B cell (primary cell): ENCODE results near the gene SSBP1. TPM values are rescaled to one million over a fixed set of nuclear protein-coding genes. Genes with fewer than 3 reads are reported as not detected.

Source experiments
- ATAC-seq: fragments of 200-7000 bp; cut with Tn5 transposase; one replicate; pipeline ENCODE4 v1.10.0; 2021; ENCODE audit warnings: low read depth, mild to moderate bottlenecking, moderate number of reproducible peaks, moderate library complexity
- CTCF ChIA-PET: fragments of 350-600 bp; sonication (Branson Sonifier 250); formaldehyde crosslinking; loops from one replicate; lab custom pipeline; 2021; ENCODE audit warnings: antibody characterized with exemption, inconsistent platforms; lab: Charles Lee
- POLR2A ChIA-PET: fragments of 350-600 bp; sonication (Branson Sonifier 250); formaldehyde crosslinking; loops from one replicate; lab custom pipeline; 2021; ENCODE audit warnings: antibody characterized with exemption; lab: Charles Lee
- DNase-seq: peaks from one replicate; pipeline ENCODE4 v3.0.0; 2013
- H2AFZ ChIP-seq: 2 replicates; pipeline ENCODE4 v1.6.1; 2012; ENCODE audit warnings: mild to moderate bottlenecking, low read depth, low read length; ENCODE audit not compliant: insufficient read depth, poor library complexity, severe bottlenecking
- H3K27ac ChIP-seq, 2 donors: 1 replicate in 1 of 2; 2 replicates in 1 of 2; pipeline ENCODE4 v1.5.1; 2012 to 2013; ENCODE audit warnings: low read length in 2 of 2, mild to moderate bottlenecking in 2 of 2, moderate library complexity in 1 of 2
- H3K27me3 ChIP-seq, 4 experiments: fragments of 200-600 bp in 1 of 4; sonication (generic) in 1 of 4; replicated peaks in 1 of 4; 1 replicate in 2 of 4; 2 replicates in 2 of 4; pipeline versions ENCODE4 v1.6.1 to v1.7.0; 2013 to 2016; ENCODE audit warnings: low read length in 3 of 4, mild to moderate bottlenecking in 2 of 4, mixed read lengths in 1 of 4, moderate library complexity in 1 of 4; ENCODE audit not compliant: insufficient read depth in 4 of 4, control insufficient read depth in 3 of 4; ENCODE audit errors: control extremely low read depth in 1 of 4
- H3K36me3 ChIP-seq, 2 experiments: replicated peaks in 1 of 2; 1 replicate in 1 of 2; 2 replicates in 1 of 2; pipeline versions ENCODE4 v1.6.1 to v1.7.1; 2013; ENCODE audit warnings: low read length in 1 of 2; ENCODE audit not compliant: insufficient read depth in 2 of 2, control insufficient read depth in 1 of 2; ENCODE audit errors: control extremely low read depth in 1 of 2, extremely low read depth in 1 of 2
- H3K4me1 ChIP-seq, 2 donors: fragments of 200-600 bp in 1 of 2; sonication (generic) in 1 of 2; 1 replicate in 1 of 2; 2 replicates in 1 of 2; pipeline versions ENCODE4 v1.5.1 to v1.6.1; 2013 to 2017; ENCODE audit warnings: low read length in 2 of 2; ENCODE audit not compliant: control insufficient read depth in 2 of 2, insufficient read depth in 2 of 2
- H3K4me2 ChIP-seq: replicated peaks from 2 replicates; pipeline ENCODE3; 2012; ENCODE audit warnings: mild to moderate bottlenecking, low read depth, low read length; ENCODE audit not compliant: poor library complexity, severe bottlenecking
- H3K4me3 ChIP-seq, 5 experiments: fragments of 200-600 bp in 1 of 5; sonication (generic) in 1 of 5; 1 replicate in 3 of 5; 2 replicates in 2 of 5; pipeline versions ENCODE4 v1.5.1 to v1.7.0; 2011 to 2016; ENCODE audit warnings: low read length in 4 of 5, mild to moderate bottlenecking in 4 of 5, low read depth in 2 of 5, control low read depth in 1 of 5, moderate library complexity in 1 of 5; ENCODE audit not compliant: insufficient read depth in 1 of 5; ENCODE audit errors: control extremely low read depth in 1 of 5, extremely low read depth in 1 of 5
- H3K79me2 ChIP-seq: fragments of 200-600 bp; sonication (generic); one replicate; pipeline ENCODE4 v1.6.0; 2016; ENCODE audit warnings: low read length; ENCODE audit not compliant: control insufficient read depth, insufficient read depth
- H3K9ac ChIP-seq: fragments of 200-600 bp; sonication (generic); 2 replicates; pipeline ENCODE4 v1.6.1; 2017; ENCODE audit warnings: mild to moderate bottlenecking, low read length, moderate library complexity
- H3K9me3 ChIP-seq, 3 donors: one replicate each; pipeline versions ENCODE4 v1.6.1 to v1.7.1; 2013; ENCODE audit warnings: low read length in 2 of 3; ENCODE audit not compliant: control insufficient read depth in 2 of 3, insufficient read depth in 1 of 3; ENCODE audit errors: control extremely low read depth in 1 of 3
- H4K20me1 ChIP-seq: 2 replicates; pipeline ENCODE4 v1.6.0; 2012; ENCODE audit warnings: mild to moderate bottlenecking, low read length; ENCODE audit not compliant: insufficient read depth, control insufficient read depth, poor library complexity, severe bottlenecking
- H3K27ac Mint-ChIP-seq: one replicate; pipeline ENCODE4 v1.8.0; 2021; ENCODE audit warnings: mixed read lengths
- H3K27me3 Mint-ChIP-seq: one replicate; pipeline ENCODE4 v1.8.0; 2021; ENCODE audit warnings: mixed read lengths
- H3K4me1 Mint-ChIP-seq: one replicate; pipeline ENCODE4 v1.8.0; 2021; ENCODE audit warnings: mixed read lengths
- H3K4me3 Mint-ChIP-seq: one replicate; pipeline ENCODE4 v1.8.0; 2021; ENCODE audit warnings: mixed read lengths
- H3K9me3 Mint-ChIP-seq: one replicate; pipeline ENCODE4 v1.8.0; 2022; ENCODE audit warnings: mixed read lengths; ENCODE audit not compliant: insufficient read depth
- CTCF ChIP-seq: fragments of 200-600 bp; IDR thresholded peaks from one replicate; pipeline ENCODE4 v1.8.0; 2022; ENCODE audit warnings: antibody characterized with exemption, mild to moderate bottlenecking
- EZH2 ChIP-seq: IDR thresholded peaks from 2 replicates; pipeline ENCODE4 v1.6.1; 2012; ENCODE audit warnings: borderline replicate concordance, low read depth, mild to moderate bottlenecking, moderate library complexity, low read length; ENCODE audit not compliant: insufficient read depth, poor library complexity, severe bottlenecking
- WGBS: methylation state at CpG from one replicate; pipeline ENCODE4 v1.1.5; 2013; ENCODE audit warnings: missing lambda C conversion rate; ENCODE audit not compliant: insufficient coverage; 5-methylcytosine and 5-hydroxymethylcytosine counted together
- intact Hi-C: fragments of 100-400 bp; cut with micrococcal nuclease; formaldehyde crosslinking; loops from one replicate; pipeline ENCODE4 v1.10.0; 2022
- polyA plus RNA-seq: library from polyadenylated mRNA; depleted of rRNA; stranded (reverse); fragments of >200 nt; gene quantifications from 2 replicates; pipeline ENCODE4 v1.2.3, GENCODE V29; 2012
- total RNA-seq, 2 donors: library from RNA; stranded (reverse); fragments of 120-200 nt in 1 of 2; gene quantifications; 1 replicate in 1 of 2; 2 replicates in 1 of 2; pipeline versions ENCODE4 v1.2.3 to v1.2.4, GENCODE V29; 2013 to 2022

Gene SSBP1
- total and polyA plus RNA-seq, 2 donors (not counting 1 experiment from before 2014, with no cell fraction given), result 37.2 to 93.6 TPM

GRCh38 chr7:141715794-141716689, 22.1 kb upstream of the SSBP1 start:
- Histone ChIP-seq H3K4me2 (no peak overlapping the region), H3K4me1 (no peaks in the 10 kb centered on the region), H3K4me3 (no peak overlapping the region), H3K9me3 (no peaks in the 10 kb centered on the region), H4K20me1 (no peaks in the 10 kb centered on the region), H3K27me3 (no peaks in the 10 kb centered on the region), H3K9ac (no peak overlapping the region), H3K36me3 (no peaks in the 10 kb centered on the region), H3K27ac (no peak overlapping the region), H3K79me2 (no peaks in the 10 kb centered on the region), H2AFZ (no peak overlapping the region)
- ATAC-seq (no peak), DNase-seq (no peak)
- CTCF ChIA-PET, result no interaction called here
- Mint-ChIP-seq H3K4me1 (no peaks in the 10 kb centered on the region), H3K9me3 (no peaks in the 10 kb centered on the region), H3K27ac (no peak overlapping the region), H3K4me3 (no peak overlapping the region), H3K27me3 (no peaks in the 10 kb centered on the region)
- 100% methylated on average over 1 of the region's 6 CpGs for WGBS
- intact Hi-C loops, result no loop called here
- no peak for TF ChIP-seq CTCF
- no peak for TF ChIP-seq EZH2
- POLR2A ChIA-PET, result no interaction called here

GRCh38 chr7:141717450-141717849, 20.7 kb upstream of the SSBP1 start:
- Histone ChIP-seq H3K27me3 (no peaks in the 10 kb centered on the region), H4K20me1 (no peaks in the 10 kb centered on the region), H3K9me3 (no peaks in the 10 kb centered on the region), H3K9ac (no peak overlapping the region), H3K27ac (no peak overlapping the region), H3K4me2 (no peak overlapping the region), H2AFZ (no peak overlapping the region), H3K4me1 (no peaks in the 10 kb centered on the region), H3K4me3 (no peak overlapping the region), H3K36me3 (no peaks in the 10 kb centered on the region), H3K79me2 (no peaks in the 10 kb centered on the region)
- intact Hi-C loops, result no loop called here
- ChIA-PET POLR2A (no interaction called here), CTCF (no interaction called here)
- 83% methylated on average over 1 of the region's 1 CpG for WGBS
- Mint-ChIP-seq H3K4me1 (no peaks in the 10 kb centered on the region), H3K27me3 (no peaks in the 10 kb centered on the region), H3K4me3 (no peak overlapping the region), H3K9me3 (no peaks in the 10 kb centered on the region), H3K27ac (no peak overlapping the region)
- DNase-seq, result no peak
- ATAC-seq, result no peak
- TF ChIP-seq CTCF (no peak), EZH2 (no peak)
